Skeletal muscle satellite cell (primary cell): Measurements from ENCODE around the gene ASAP3.

Experiments used
- H3K27me3 ChIP-seq: 2 replicates; pipeline ENCODE4 v1.7.0; 2013; ENCODE audit warnings: low read length; ENCODE audit not compliant: control insufficient read depth, insufficient read depth
- H3K36me3 ChIP-seq: 2 replicates; pipeline ENCODE4 v1.7.0; 2013; ENCODE audit warnings: mild to moderate bottlenecking, control low read depth, low read length; ENCODE audit not compliant: insufficient read depth
- H3K4me1 ChIP-seq: 2 replicates; pipeline ENCODE4 v1.7.0; 2013; ENCODE audit warnings: low read length; ENCODE audit not compliant: control insufficient read depth, insufficient read depth
- H3K4me2 ChIP-seq: 2 replicates; pipeline ENCODE4 v1.7.0; 2013; ENCODE audit warnings: mild to moderate bottlenecking, low read length
- H3K4me3 ChIP-seq: 2 replicates; pipeline ENCODE4 v1.7.0; 2013; ENCODE audit warnings: low read length
- H3K9ac ChIP-seq: 2 replicates; pipeline ENCODE4 v1.7.0; 2013; ENCODE audit warnings: mild to moderate bottlenecking, low read depth, low read length, moderate library complexity
- H3K9me3 ChIP-seq: replicated peaks from 2 replicates; pipeline ENCODE4 v1.7.0; 2013; ENCODE audit warnings: mild to moderate bottlenecking, control low read depth, low read length

ASAP3 gene

GRCh38 chr1:23473037-23473800 is 10.8 kb downstream of the ASAP3 start:
- Histone ChIP-seq H3K4me1 (peaks cover 29% of the 10 kb centered on the region), H3K36me3 (no peaks in the 10 kb centered on the region), H3K4me2 (no peak overlapping the region), H3K9me3 (no peaks in the 10 kb centered on the region), H3K4me3 (no peak overlapping the region), H3K27me3 (no peaks in the 10 kb centered on the region), H3K9ac (no peak overlapping the region)

- Histone ChIP-seq H3K36me3 (no peaks in the 10 kb centered on the region), H3K4me3 (no peak overlapping the region), H3K4me2 (no peak overlapping the region), H3K9ac (no peak overlapping the region), H3K27me3 (no peaks in the 10 kb centered on the region), H3K9me3 (no peaks in the 10 kb centered on the region), H3K4me1 (peaks cover 29% of the 10 kb centered on the region)
These were observed 11.5 kb downstream of the ASAP3 start for GRCh38 chr1:23472351-23473036.

- H3K4me1 ChIP-seq: peaks cover 29% of the 10 kb centered on the region
- H3K9me3 ChIP-seq: no peaks in the 10 kb centered on the region
- H3K4me2 ChIP-seq: no peak overlapping the region
- H3K27me3 ChIP-seq: no peaks in the 10 kb centered on the region
- no peak overlapping the region for H3K9ac ChIP-seq
- no peaks in the 10 kb centered on the region for H3K36me3 ChIP-seq
- H3K4me3 ChIP-seq: no peak overlapping the region
These were observed 12.4 kb downstream of the ASAP3 start for GRCh38 chr1:23471473-23472075.

DNA sequence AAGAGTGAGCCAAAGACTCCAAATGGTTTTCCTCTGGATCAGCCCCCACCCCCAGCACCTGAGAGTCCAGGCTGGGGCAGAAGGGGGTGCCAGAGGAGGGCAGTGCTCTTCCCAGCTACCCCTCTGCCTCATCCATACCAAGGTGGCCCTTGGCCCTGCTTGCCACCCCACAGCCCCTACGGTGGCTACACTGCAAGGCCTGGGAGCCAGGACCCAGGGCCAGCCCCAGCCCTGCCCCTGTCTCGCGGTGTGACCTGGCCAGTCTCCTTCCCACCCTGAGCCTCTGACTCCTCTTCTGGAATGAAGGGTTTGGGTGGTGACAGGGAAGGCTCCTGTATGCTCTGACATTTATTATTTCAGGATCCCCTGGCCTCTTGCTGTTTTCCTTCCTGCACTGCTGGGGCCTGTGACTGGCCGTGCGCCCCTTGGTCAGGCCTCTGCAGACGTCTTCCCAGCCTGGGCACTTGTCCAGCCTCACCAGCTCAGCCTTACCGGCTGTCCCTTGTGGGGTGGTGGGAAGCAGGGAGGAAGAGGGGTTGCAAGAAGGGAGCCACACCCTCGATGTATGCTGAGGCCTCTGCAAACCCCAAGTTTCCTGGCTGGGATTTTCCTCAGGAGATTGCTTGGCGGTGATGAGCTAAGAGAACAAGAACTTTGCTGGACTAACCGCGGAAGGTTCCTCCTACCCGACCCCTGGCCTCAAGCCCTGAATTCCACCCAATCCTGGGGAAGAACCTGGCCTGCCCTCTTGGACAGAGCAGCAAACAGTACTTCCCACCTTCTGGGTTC is 13.5 kb downstream of the ASAP3 start:
- H3K4me3 ChIP-seq: no peak overlapping the region
- H3K9ac ChIP-seq: no peak overlapping the region

GRCh38 chr1:23469372-23469982 is 14.5 kb downstream of the ASAP3 start:
- Histone ChIP-seq H3K36me3 (no peaks in the 10 kb centered on the region), H3K27me3 (no peaks in the 10 kb centered on the region), H3K9ac (no peak overlapping the region), H3K4me3 (no peak overlapping the region), H3K4me2 (no peak overlapping the region), H3K4me1 (peaks cover 17% of the 10 kb centered on the region), H3K9me3 (no peaks in the 10 kb centered on the region)

More for the DNA sequence above, 13.5 kb downstream of the ASAP3 start:
- H3K36me3 ChIP-seq: no peaks in the 10 kb centered on the region
- H3K4me2 ChIP-seq: no peak overlapping the region
- H3K9me3 ChIP-seq: no peaks in the 10 kb centered on the region
- H3K27me3 ChIP-seq: no peaks in the 10 kb centered on the region
- H3K4me1 ChIP-seq: peaks cover 25% of the 10 kb centered on the region

- H3K27me3 ChIP-seq: peaks cover 4% of the 10 kb centered on the region
- H3K9me3 ChIP-seq: no peaks in the 10 kb centered on the region
- no peak overlapping the region for H3K4me2 ChIP-seq
- peaks cover 10% of the 10 kb centered on the region for H3K4me1 ChIP-seq
- no peak overlapping the region for H3K4me3 ChIP-seq
- H3K36me3 ChIP-seq: no peaks in the 10 kb centered on the region
- H3K9ac ChIP-seq: no peak overlapping the region
These were observed 17.5 kb downstream of the ASAP3 start for GRCh38 chr1:23466423-23466989.

DNA sequence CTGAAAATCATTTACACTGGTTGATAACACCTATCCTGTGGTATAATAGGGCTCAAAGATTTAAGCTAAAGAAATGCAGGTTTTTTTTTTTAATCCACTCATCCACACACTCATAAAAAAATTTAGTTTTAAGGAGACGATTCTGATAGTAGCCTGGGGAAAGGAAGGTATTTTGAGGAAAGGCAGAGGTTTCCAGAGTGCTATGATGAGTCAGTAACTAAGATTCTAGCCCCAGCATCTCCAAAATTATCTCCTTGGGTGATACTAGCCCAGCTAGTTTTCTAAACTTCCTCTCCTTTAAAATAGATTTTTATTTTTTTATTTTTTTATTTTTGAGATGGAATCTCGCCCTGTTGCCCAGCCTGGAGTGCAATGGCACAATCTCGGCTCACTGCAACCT is 20.7 kb downstream of the ASAP3 start:
- Histone ChIP-seq H3K9ac (no peak overlapping the region), H3K4me3 (no peak overlapping the region), H3K9me3 (no peaks in the 10 kb centered on the region), H3K4me1 (no peaks in the 10 kb centered on the region), H3K36me3 (no peaks in the 10 kb centered on the region), H3K27me3 (peaks cover 4% of the 10 kb centered on the region), H3K4me2 (no peak overlapping the region)

GRCh38 chr1:23462766-23463165 is 21.2 kb downstream of the ASAP3 start:
- Histone ChIP-seq H3K36me3 (no peaks in the 10 kb centered on the region), H3K4me1 (no peaks in the 10 kb centered on the region), H3K27me3 (peaks cover 4% of the 10 kb centered on the region), H3K4me2 (no peak overlapping the region), H3K9ac (no peak overlapping the region), H3K9me3 (no peaks in the 10 kb centered on the region), H3K4me3 (no peak overlapping the region)

GRCh38 chr1:23461050-23461449 is 22.9 kb downstream of the ASAP3 start:
- Histone ChIP-seq H3K4me2 (no peak overlapping the region), H3K9ac (no peak overlapping the region), H3K36me3 (no peaks in the 10 kb centered on the region), H3K9me3 (no peaks in the 10 kb centered on the region), H3K4me1 (no peaks in the 10 kb centered on the region), H3K27me3 (peaks cover 4% of the 10 kb centered on the region), H3K4me3 (no peak overlapping the region)

- no peaks in the 10 kb centered on the region for H3K9me3 ChIP-seq
- H3K4me2 ChIP-seq: no peak overlapping the region
- no peak overlapping the region for H3K4me3 ChIP-seq
- no peaks in the 10 kb centered on the region for H3K36me3 ChIP-seq
- H3K9ac ChIP-seq: no peak overlapping the region
- peaks cover 4% of the 10 kb centered on the region for H3K27me3 ChIP-seq
- no peaks in the 10 kb centered on the region for H3K4me1 ChIP-seq
These were observed 23.5 kb downstream of the ASAP3 start for GRCh38 chr1:23460519-23460918.
